C4-2B (cell line): Measurements from ENCODE around the gene MAVS.

Source experiments
- H3K27ac ChIP-seq: fragments of 450-650 bp; 2 replicates; pipeline ENCODE4 v1.5.1; 2017
- ZFX ChIP-seq: fragments of 450-650 bp; IDR thresholded peaks from 2 replicates; pipeline ENCODE4 v1.6.1; 2017
- TF ChIP-seq, protein P1 (sequence below): fragments of 450-650 bp; conservative IDR thresholded peaks from 2 replicates; pipeline ENCODE4 v1.5.1; 2017; ENCODE audit warnings: mild to moderate bottlenecking

The MAVS gene

GRCh38 chr20:3801299-3801698 lies 45.3 kb upstream of the MAVS start:
- H3K27ac ChIP-seq, result no peak overlapping the region
- TF ChIP-seq ZFX, result no peak
- TF ChIP-seq, protein P1, sequence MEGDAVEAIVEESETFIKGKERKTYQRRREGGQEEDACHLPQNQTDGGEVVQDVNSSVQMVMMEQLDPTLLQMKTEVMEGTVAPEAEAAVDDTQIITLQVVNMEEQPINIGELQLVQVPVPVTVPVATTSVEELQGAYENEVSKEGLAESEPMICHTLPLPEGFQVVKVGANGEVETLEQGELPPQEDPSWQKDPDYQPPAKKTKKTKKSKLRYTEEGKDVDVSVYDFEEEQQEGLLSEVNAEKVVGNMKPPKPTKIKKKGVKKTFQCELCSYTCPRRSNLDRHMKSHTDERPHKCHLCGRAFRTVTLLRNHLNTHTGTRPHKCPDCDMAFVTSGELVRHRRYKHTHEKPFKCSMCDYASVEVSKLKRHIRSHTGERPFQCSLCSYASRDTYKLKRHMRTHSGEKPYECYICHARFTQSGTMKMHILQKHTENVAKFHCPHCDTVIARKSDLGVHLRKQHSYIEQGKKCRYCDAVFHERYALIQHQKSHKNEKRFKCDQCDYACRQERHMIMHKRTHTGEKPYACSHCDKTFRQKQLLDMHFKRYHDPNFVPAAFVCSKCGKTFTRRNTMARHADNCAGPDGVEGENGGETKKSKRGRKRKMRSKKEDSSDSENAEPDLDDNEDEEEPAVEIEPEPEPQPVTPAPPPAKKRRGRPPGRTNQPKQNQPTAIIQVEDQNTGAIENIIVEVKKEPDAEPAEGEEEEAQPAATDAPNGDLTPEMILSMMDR, result no peak

DNA sequence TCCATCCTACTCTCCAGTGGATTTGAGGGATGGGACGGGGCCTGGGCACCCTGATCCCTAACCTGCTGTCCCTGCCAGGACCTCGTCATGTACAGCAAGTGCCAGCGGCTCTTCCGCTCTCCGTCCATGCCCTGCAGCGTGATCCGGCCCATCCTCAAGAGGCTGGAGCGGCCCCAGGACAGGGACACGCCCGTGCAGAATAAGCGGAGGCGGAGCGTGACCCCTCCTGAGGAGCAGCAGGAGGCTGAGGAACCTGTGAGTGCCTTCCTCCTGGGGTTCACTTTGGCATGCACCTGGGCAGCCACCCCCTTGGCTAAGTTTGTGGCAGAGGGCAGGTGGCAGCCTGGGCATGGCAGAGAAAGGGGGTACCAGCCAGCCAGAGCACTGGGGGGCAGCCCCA lies 44.8 kb upstream of the MAVS start:
- H3K27ac ChIP-seq, result no peak overlapping the region
- no peak for TF ChIP-seq ZFX
- TF ChIP-seq, protein P1, result no peak

DNA sequence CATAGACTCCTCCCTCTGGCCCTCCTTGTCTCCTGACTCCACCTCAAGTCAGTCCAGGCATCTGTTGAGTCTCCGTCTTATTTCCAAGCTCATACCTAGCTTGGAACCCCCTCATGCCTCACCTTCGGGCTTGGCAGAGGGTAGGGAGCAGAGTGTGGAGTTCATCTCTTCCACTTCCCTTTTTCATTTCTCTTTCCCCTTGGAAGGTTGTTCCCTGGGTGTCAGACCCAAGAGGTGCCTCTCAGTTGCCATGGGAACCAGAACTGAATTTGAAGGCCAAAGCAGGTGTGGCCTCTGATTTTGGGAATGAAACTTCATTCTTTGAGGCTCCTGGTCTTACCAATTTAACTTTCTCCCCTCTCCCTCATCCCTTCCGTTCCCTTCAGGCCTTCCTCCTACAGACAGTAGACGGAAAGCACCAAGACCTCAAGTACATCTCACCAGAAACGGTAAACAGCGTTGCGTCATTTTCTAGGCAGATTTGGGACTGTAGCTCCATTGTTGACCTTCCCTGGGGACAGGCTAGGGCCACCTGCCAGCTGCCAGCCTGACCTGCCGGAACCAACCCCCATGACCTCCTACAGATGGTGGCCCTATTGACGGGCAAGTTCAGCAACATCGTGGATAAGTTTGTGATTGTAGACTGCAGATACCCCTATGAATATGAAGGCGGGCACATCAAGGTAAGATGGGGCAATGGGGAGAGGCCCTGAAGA lies 44.0 kb upstream of the MAVS start:
- no peak overlapping the region for H3K27ac ChIP-seq
- TF ChIP-seq, protein P1, result no peak
- TF ChIP-seq ZFX, result no peak

GRCh38 chr20:3803289-3803688 lies 43.3 kb upstream of the MAVS start:
- H3K27ac ChIP-seq, result no peak overlapping the region
- TF ChIP-seq ZFX, result no peak
- TF ChIP-seq, protein P1, result no peak

DNA sequence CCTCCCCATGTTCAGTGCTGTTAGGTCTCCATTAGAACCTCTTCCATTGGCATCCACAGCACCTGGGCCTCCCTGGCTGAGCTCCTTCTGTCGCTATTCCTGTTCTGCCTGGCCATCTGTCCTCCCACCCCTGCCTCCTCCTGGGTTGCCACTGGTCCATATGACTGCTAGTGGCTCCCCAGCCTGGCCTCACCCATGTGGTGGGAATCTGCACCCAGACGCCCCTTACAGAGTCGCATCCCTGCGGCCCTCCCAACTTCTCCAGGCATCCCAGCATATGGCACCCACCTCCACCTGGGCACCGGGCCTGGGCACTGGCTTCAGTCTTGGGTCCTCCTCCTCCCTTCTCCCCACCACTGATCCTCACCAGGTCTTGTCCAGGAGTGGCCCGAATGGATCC lies 42.8 kb upstream of the MAVS start:
- TF ChIP-seq ZFX, result no peak
- TF ChIP-seq, protein P1, result no peak
- H3K27ac ChIP-seq, result no peak overlapping the region

DNA sequence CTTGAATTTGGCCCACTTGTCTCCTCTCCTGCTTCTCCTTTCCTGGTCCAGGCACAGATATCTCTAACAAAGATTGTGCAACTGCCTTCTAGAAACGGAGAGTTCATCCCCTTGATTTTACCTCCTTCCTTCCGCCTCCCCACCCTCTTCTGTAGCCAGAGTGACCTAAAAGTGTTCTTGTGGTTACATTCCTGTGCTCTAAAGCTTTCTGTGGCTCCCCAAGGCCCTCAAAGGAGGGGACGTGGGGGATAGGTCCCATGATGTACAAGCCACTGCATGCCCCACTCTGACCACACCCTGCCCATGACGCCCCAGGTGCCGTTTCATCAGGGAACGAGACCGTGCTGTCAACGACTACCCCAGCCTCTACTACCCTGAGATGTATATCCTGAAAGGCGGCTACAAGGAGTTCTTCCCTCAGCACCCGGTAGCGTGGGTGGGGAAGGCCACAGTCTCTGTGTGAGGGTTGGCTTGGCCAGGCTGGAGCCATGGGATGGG lies 42.3 kb upstream of the MAVS start:
- H3K27ac ChIP-seq, result no peak overlapping the region
- TF ChIP-seq, protein P1, result no peak
- no peak for TF ChIP-seq ZFX

DNA sequence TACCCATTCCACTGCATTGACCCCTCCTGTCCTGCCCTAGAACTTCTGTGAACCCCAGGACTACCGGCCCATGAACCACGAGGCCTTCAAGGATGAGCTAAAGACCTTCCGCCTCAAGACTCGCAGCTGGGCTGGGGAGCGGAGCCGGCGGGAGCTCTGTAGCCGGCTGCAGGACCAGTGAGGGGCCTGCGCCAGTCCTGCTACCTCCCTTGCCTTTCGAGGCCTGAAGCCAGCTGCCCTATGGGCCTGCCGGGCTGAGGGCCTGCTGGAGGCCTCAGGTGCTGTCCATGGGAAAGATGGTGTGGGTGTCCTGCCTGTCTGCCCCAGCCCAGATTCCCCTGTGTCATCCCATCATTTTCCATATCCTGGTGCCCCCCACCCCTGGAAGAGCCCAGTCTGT lies 41.9 kb upstream of the MAVS start:
- no peak overlapping the region for H3K27ac ChIP-seq
- TF ChIP-seq, protein P1, result no peak
- TF ChIP-seq ZFX, result no peak
